Keratinocyte (primary cell): Measurements from ENCODE around the gene TFF1. TPM values are rescaled to one million over a fixed set of nuclear protein-coding genes. Genes with fewer than 3 reads are reported as not detected.

Experiments used
- DNase-seq: peaks from one replicate; pipeline ENCODE4 v3.0.0-alpha.2; 2011; ENCODE audit warnings: low read depth, missing footprints, low spot score
- FAIRE-seq: peaks from 2 replicates; lab custom pipeline; 2011; peaks lifted over from hg19 to GRCh38; lab: Jason Lieb, UNC
- H2AFZ ChIP-seq: 2 replicates; pipeline ENCODE4 v1.6.0; 2012; ENCODE audit warnings: low read length, control low read depth, inconsistent platforms; ENCODE audit not compliant: control insufficient read depth
- H3K27ac ChIP-seq: 2 replicates; pipeline ENCODE4 v1.5.1; 2011; ENCODE audit warnings: low read length; ENCODE audit not compliant: control insufficient read depth, insufficient read depth
- H3K27me3 ChIP-seq: 3 replicates; pipeline ENCODE4 v1.6.0; 2011; ENCODE audit warnings: low read length; ENCODE audit not compliant: control insufficient read depth, insufficient read depth; ENCODE audit errors: extremely low read depth
- H3K36me3 ChIP-seq, 2 experiments: 2 replicates in 1 of 2; 3 replicates in 1 of 2; pipeline ENCODE4 v1.5.1; 2011; ENCODE audit warnings: low read length in 2 of 2, mild to moderate bottlenecking in 1 of 2; ENCODE audit not compliant: control insufficient read depth in 2 of 2, insufficient read depth in 2 of 2; ENCODE audit errors: extremely low read depth in 1 of 2
- H3K4me1 ChIP-seq: 3 replicates; pipeline ENCODE4 v1.5.1; 2011; ENCODE audit warnings: low read length; ENCODE audit not compliant: control insufficient read depth, insufficient read depth; ENCODE audit errors: extremely low read depth
- H3K4me2 ChIP-seq: 3 replicates; pipeline ENCODE4 v1.6.0; 2011; ENCODE audit warnings: low read depth, low read length; ENCODE audit not compliant: control insufficient read depth, insufficient read depth; ENCODE audit errors: extremely low read depth
- H3K4me3 ChIP-seq, 3 experiments: fragments of 200-600 bp in 1 of 3; sonication (generic) in 1 of 3; 2 replicates in 2 of 3; 3 replicates in 1 of 3; pipeline ENCODE4 v1.5.1; 2011 to 2016; ENCODE audit warnings: low read length in 3 of 3, mild to moderate bottlenecking in 3 of 3, control low read depth in 2 of 3, inconsistent platforms in 1 of 3, low read depth in 1 of 3, mixed read lengths in 1 of 3, mixed run types in 1 of 3, moderate library complexity in 1 of 3; ENCODE audit not compliant: control insufficient read depth in 2 of 3, insufficient read depth in 2 of 3; ENCODE audit errors: extremely low read depth in 1 of 3
- H3K79me2 ChIP-seq: 2 replicates; pipeline ENCODE4 v1.6.0; 2012; ENCODE audit warnings: low read length; ENCODE audit not compliant: control insufficient read depth, insufficient read depth
- H3K9ac ChIP-seq: 3 replicates; pipeline ENCODE4 v1.6.0; 2011; ENCODE audit warnings: low read length; ENCODE audit not compliant: control insufficient read depth, insufficient read depth; ENCODE audit errors: extremely low read depth
- H3K9me1 ChIP-seq: 3 replicates; pipeline ENCODE4 v1.6.0; 2011; ENCODE audit warnings: low read length; ENCODE audit not compliant: control insufficient read depth, insufficient read depth; ENCODE audit errors: extremely low read depth
- H3K9me3 ChIP-seq: 2 replicates; pipeline ENCODE4 v1.5.1; 2012; ENCODE audit warnings: low read depth, low read length; ENCODE audit not compliant: control insufficient read depth
- H4K20me1 ChIP-seq: 3 replicates; pipeline ENCODE4 v1.6.0; 2011; ENCODE audit warnings: low read length; ENCODE audit not compliant: control insufficient read depth, insufficient read depth; ENCODE audit errors: extremely low read depth
- CTCF ChIP-seq, 3 experiments: IDR thresholded peaks in 1 of 3; conservative IDR thresholded peaks in 1 of 3; optimal IDR thresholded peaks in 1 of 3; 2 replicates in 2 of 3; 3 replicates in 1 of 3; pipeline versions ENCODE3 to v1.5.1; 2011; ENCODE audit warnings: low read length in 3 of 3, mild to moderate bottlenecking in 3 of 3, moderate library complexity in 2 of 3, control low read depth in 1 of 3, inconsistent platforms in 1 of 3; ENCODE audit not compliant: insufficient read depth in 2 of 3; ENCODE audit errors: extremely low read depth in 1 of 3
- EZH2 ChIP-seq: IDR thresholded peaks from one replicate; pipeline ENCODE4 v1.6.1; 2012; ENCODE audit warnings: inconsistent platforms, mild to moderate bottlenecking, low read length, moderate library complexity
- dilution Hi-C: fragments of 300-500 bp; cut with MboI; formaldehyde crosslinking; loops from one replicate; pipeline ENCODE4 v1.7.0; 2020; ENCODE audit warnings: low sequenced_read_pairs; ENCODE audit not compliant: extremely low pct_ligation_motif_present
- polyA plus RNA-seq, 5 experiments: library from polyadenylated mRNA; depleted of rRNA in 3 of 5; stranded (reverse) in 3 of 5; stranded (forward) in 1 of 5; unstranded in 1 of 5; fragments of >200 nt; gene quantifications; 1 replicate in 1 of 5; 2 replicates in 3 of 5; 3 replicates in 1 of 5; pipeline versions ENCODE4 v1.2.1 to v1.2.3, GENCODE V29; 2011 to 2012; ENCODE audit warnings: missing spikeins in 2 of 5, low read depth in 1 of 5, low replicate concordance in 1 of 5

The TFF1 gene
- polyA plus RNA-seq, 1 donor (not counting 4 experiments of a cell fraction or from before 2014, with no cell fraction given): not detected

GRCh38 chr21:42376338-42376982 lies 10.1 kb upstream of the TFF1 start:
- no peak for DNase-seq
- H3K79me2 ChIP-seq: no peaks in the 10 kb centered on the region
- peaks cover 27% of the 10 kb centered on the region for H3K27me3 ChIP-seq
- H4K20me1 ChIP-seq: no peaks in the 10 kb centered on the region
- no peaks in the 10 kb centered on the region for H3K4me1 ChIP-seq
- no peak overlapping the region for H3K9ac ChIP-seq
- no peaks in the 10 kb centered on the region for H3K9me1 ChIP-seq
- H3K27ac ChIP-seq: no peak overlapping the region
- H3K4me2 ChIP-seq: no peak overlapping the region
- H3K4me3 ChIP-seq: no peak overlapping the region
- H2AFZ ChIP-seq: no peak overlapping the region
- H3K36me3 ChIP-seq: no peaks in the 10 kb centered on the region
- TF ChIP-seq EZH2 (no peak), CTCF (optimal IDR thresholded peaks at IDR 0.05 in 1 of 3, IDR thresholded peaks at IDR 0.05 in 1 of 3, conservative IDR thresholded peaks at IDR 0.05 in 1 of 3; ENCODE audit: extremely low read depth in 1 of 3, insufficient read depth in 2 of 3, low read length in 3 of 3) (no peak)
- no peak for FAIRE-seq
- H3K9me3 ChIP-seq: no peaks in the 10 kb centered on the region
- dilution Hi-C loops: no loop called here

GRCh38 chr21:42375966-42376337 lies 9.6 kb upstream of the TFF1 start:
- H4K20me1 ChIP-seq: no peaks in the 10 kb centered on the region
- no peaks in the 10 kb centered on the region for H3K79me2 ChIP-seq
- peaks cover 27% of the 10 kb centered on the region for H3K27me3 ChIP-seq
- H3K9ac ChIP-seq: no peak overlapping the region
- H3K36me3 ChIP-seq: no peaks in the 10 kb centered on the region
- no peaks in the 10 kb centered on the region for H3K9me3 ChIP-seq
- no peaks in the 10 kb centered on the region for H3K9me1 ChIP-seq
- H3K27ac ChIP-seq: no peak overlapping the region
- H3K4me2 ChIP-seq: no peak overlapping the region
- H3K4me3 ChIP-seq: no peak overlapping the region
- no peaks in the 10 kb centered on the region for H3K4me1 ChIP-seq
- no peak overlapping the region for H2AFZ ChIP-seq
- dilution Hi-C loops: no loop called here
- DNase-seq (no peak), FAIRE-seq (no peak)
- no peak for TF ChIP-seq CTCF (optimal IDR thresholded peaks at IDR 0.05 in 1 of 3, IDR thresholded peaks at IDR 0.05 in 1 of 3, conservative IDR thresholded peaks at IDR 0.05 in 1 of 3; ENCODE audit: extremely low read depth in 1 of 3, insufficient read depth in 2 of 3, low read length in 3 of 3)
- TF ChIP-seq EZH2: no peak
